K562 (cell line): ENCODE measurements around the gene P4HB. TPM values are rescaled to one million over a fixed set of nuclear protein-coding genes. Genes with fewer than 3 reads are reported as not detected.

Experiments used
- CREB5 ChIP-seq: fragments of 250-450 bp; sonication (Bioruptor Pico); IDR thresholded peaks from 2 replicates; pipeline ENCODE4 v1.5.0; 2020; ENCODE audit warnings: mild to moderate bottlenecking
- DIDO1 ChIP-seq: fragments of 450-650 bp; IDR thresholded peaks from 2 replicates; pipeline ENCODE4 v1.6.1; 2016; ENCODE audit warnings: low read depth, missing biosample characterization, missing genetic modification characterization
- EZH2 ChIP-seq: IDR thresholded peaks from 2 replicates; pipeline ENCODE4 v1.6.1; 2012; ENCODE audit warnings: low read depth, mild to moderate bottlenecking, inconsistent platforms, low read length, borderline replicate concordance
- HDAC3 ChIP-seq: fragments of 450-650 bp; IDR thresholded peaks from 2 replicates; pipeline ENCODE4 v1.6.1; 2018; ENCODE audit warnings: borderline replicate concordance, mild to moderate bottlenecking, moderate library complexity; ENCODE audit not compliant: partially characterized antibody
- PRPF4 ChIP-seq: fragments of 200-400 bp; formaldehyde crosslinking; IDR thresholded peaks from one replicate; pipeline ENCODE4 v1.6.1; 2017; ENCODE audit warnings: low read length, low read depth, mild to moderate bottlenecking; ENCODE audit not compliant: insufficient read depth, poor library complexity, severe bottlenecking
- TCF15 ChIP-seq: fragments of 250-450 bp; sonication (Bioruptor Pico); IDR thresholded peaks from 2 replicates; pipeline ENCODE4 v1.8.0; 2022; ENCODE audit warnings: moderate library complexity, mild to moderate bottlenecking, inconsistent platforms
- TCFL5 ChIP-seq: fragments of 250-450 bp; sonication (Bioruptor Pico); conservative IDR thresholded peaks from 2 replicates; pipeline ENCODE4 v1.6.1; 2021; ENCODE audit warnings: mild to moderate bottlenecking, moderate library complexity, matching md5 sums
- TSC22D4 ChIP-seq: fragments of 450-650 bp; IDR thresholded peaks from 2 replicates; pipeline ENCODE4 v1.6.1; 2016; ENCODE audit warnings: missing genetic modification characterization, missing biosample characterization, control low read depth
- ZC3H4 ChIP-seq: sonication (generic); formaldehyde crosslinking; IDR thresholded peaks from 2 replicates; pipeline ENCODE4 v1.9.0; 2021; ENCODE audit warnings: missing genetic modification reagents, borderline replicate concordance
- ZNF143 ChIP-seq: sonication (generic); formaldehyde crosslinking; IDR thresholded peaks from 2 replicates; pipeline ENCODE4 v1.9.0; 2022; ENCODE audit warnings: mild to moderate bottlenecking, missing genetic modification reagents
- ZNF175 ChIP-seq: fragments of 200-800 bp; sonication (Bioruptor generic); IDR thresholded peaks from 2 replicates; pipeline ENCODE4 v1.6.1; 2016; ENCODE audit warnings: low read depth, mild to moderate bottlenecking, missing genetic modification characterization, missing compliant biosample characterization
- polyA plus RNA-seq, 8 experiments: library from polyadenylated mRNA; depleted of rRNA in 4 of 8; stranded (reverse) in 5 of 8; unstranded in 3 of 8; fragments of >200 nt; fragmentation: Nextera tagmentation in 2 of 8; fragmentation: Illumina TruSeq in 1 of 8; extraction: Ambion mirVana in 2 of 8; extraction: Trizol in 1 of 8; gene quantifications; 2 replicates each; pipeline versions ENCODE4 v1.2.1 to v1.2.3, GENCODE V29; 2011 to 2014; ENCODE audit warnings: inconsistent platforms in 1 of 8, missing spikeins in 1 of 8
- total RNA-seq, 7 experiments: library from RNA; depleted of rRNA in 6 of 7; stranded (reverse); fragments of >200 nt in 6 of 7; fragmentation: Illumina TruSeq in 2 of 7; extraction: Trizol in 2 of 7; gene quantifications; 2 replicates each; pipeline versions ENCODE4 v1.2.1 to v1.2.3, GENCODE V29; 2011 to 2021; ENCODE audit warnings: low replicate concordance in 1 of 7
- TF ChIP-seq, protein P1 (sequence below): IDR thresholded peaks from 3 replicates; pipeline ENCODE4 v1.6.1; 2011; ENCODE audit warnings: borderline replicate concordance, mild to moderate bottlenecking; ENCODE audit not compliant: insufficient read length, insufficient read depth
- TF ChIP-seq, protein P2 (sequence below): fragments of 250-450 bp; sonication (Bioruptor Pico); IDR thresholded peaks from 2 replicates; pipeline ENCODE4 v1.5.0; 2020; ENCODE audit warnings: mild to moderate bottlenecking, borderline replicate concordance

P4HB gene
- total and polyA plus RNA-seq, 9 of the 15 experiments (the other 6 are each of a cell fraction or from before 2014, with no cell fraction given), result 4.4 to 645 (median 325) TPM

- TF ChIP-seq CREB5 (no peak), DIDO1 (tag) (no peak), TSC22D4 (tag) (no peak), ZNF143 (no peak), ZNF175 (CRISPR knock-in tag) (peak; percentile 100), EZH2 (peak; percentile 100), HDAC3 (no peak), PRPF4 (peak; percentile 35), TCF15 (CRISPR knock-in tag) (peak; percentile 87; the same call in 1 of the 2 replicates), ZC3H4 (CRISPR knock-in tag) (peak; percentile 91), TCFL5 (CRISPR knock-in tag) (peak; percentile 78)
- TF ChIP-seq, protein P1, sequence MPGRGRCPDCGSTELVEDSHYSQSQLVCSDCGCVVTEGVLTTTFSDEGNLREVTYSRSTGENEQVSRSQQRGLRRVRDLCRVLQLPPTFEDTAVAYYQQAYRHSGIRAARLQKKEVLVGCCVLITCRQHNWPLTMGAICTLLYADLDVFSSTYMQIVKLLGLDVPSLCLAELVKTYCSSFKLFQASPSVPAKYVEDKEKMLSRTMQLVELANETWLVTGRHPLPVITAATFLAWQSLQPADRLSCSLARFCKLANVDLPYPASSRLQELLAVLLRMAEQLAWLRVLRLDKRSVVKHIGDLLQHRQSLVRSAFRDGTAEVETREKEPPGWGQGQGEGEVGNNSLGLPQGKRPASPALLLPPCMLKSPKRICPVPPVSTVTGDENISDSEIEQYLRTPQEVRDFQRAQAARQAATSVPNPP, result no peak
- TF ChIP-seq, protein P2, sequence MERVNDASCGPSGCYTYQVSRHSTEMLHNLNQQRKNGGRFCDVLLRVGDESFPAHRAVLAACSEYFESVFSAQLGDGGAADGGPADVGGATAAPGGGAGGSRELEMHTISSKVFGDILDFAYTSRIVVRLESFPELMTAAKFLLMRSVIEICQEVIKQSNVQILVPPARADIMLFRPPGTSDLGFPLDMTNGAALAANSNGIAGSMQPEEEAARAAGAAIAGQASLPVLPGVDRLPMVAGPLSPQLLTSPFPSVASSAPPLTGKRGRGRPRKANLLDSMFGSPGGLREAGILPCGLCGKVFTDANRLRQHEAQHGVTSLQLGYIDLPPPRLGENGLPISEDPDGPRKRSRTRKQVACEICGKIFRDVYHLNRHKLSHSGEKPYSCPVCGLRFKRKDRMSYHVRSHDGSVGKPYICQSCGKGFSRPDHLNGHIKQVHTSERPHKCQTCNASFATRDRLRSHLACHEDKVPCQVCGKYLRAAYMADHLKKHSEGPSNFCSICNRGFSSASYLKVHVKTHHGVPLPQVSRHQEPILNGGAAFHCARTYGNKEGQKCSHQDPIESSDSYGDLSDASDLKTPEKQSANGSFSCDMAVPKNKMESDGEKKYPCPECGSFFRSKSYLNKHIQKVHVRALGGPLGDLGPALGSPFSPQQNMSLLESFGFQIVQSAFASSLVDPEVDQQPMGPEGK (CRISPR knock-in tag), result no peak
Measured at GRCh38 chr17:81860756-81861568, 627 bp upstream of the P4HB start (continued).
